GM23338 (cell line): ENCODE measurements around the gene TBC1D17. TPM values are rescaled to one million over a fixed set of nuclear protein-coding genes. Genes with fewer than 3 reads are reported as not detected.

Experiments used
- ZNF331 ChIP-seq: fragments of 250-450 bp; sonication (Bioruptor Pico); IDR thresholded peaks from 2 replicates; pipeline ENCODE4 v1.5.0; 2020; ENCODE audit warnings: low read depth, mild to moderate bottlenecking, moderate library complexity
- polyA plus RNA-seq: library from polyadenylated mRNA; unstranded; fragments of >200 nt; fragmentation: Nextera tagmentation; extraction: Ambion mirVana; gene quantifications from 2 replicates; pipeline ENCODE4 v1.2.1, GENCODE V29; 2016
- total RNA-seq: library from RNA; depleted of rRNA; stranded (reverse); fragments of >200 nt; shearing (Covaris generic); gene quantifications from 2 replicates; pipeline ENCODE4 v1.2.3, GENCODE V29; 2014
- TF ChIP-seq, protein P1 (sequence below): fragments of 250-450 bp; sonication (Bioruptor Pico); IDR thresholded peaks from 2 replicates; pipeline ENCODE4 v1.5.0; 2020; ENCODE audit warnings: mild to moderate bottlenecking, moderate library complexity
- TF ChIP-seq, protein P2 (sequence below): IDR thresholded peaks from one replicate; pipeline ENCODE4 v1.6.1; 2018; ENCODE audit warnings: antibody characterized with exemption; ENCODE audit not compliant: unreplicated experiment

The TBC1D17 gene
- total and polyA plus RNA-seq, 2 experiments from 2014 or later: 19.3 to 43.1 TPM

- TF ChIP-seq, protein P1, sequence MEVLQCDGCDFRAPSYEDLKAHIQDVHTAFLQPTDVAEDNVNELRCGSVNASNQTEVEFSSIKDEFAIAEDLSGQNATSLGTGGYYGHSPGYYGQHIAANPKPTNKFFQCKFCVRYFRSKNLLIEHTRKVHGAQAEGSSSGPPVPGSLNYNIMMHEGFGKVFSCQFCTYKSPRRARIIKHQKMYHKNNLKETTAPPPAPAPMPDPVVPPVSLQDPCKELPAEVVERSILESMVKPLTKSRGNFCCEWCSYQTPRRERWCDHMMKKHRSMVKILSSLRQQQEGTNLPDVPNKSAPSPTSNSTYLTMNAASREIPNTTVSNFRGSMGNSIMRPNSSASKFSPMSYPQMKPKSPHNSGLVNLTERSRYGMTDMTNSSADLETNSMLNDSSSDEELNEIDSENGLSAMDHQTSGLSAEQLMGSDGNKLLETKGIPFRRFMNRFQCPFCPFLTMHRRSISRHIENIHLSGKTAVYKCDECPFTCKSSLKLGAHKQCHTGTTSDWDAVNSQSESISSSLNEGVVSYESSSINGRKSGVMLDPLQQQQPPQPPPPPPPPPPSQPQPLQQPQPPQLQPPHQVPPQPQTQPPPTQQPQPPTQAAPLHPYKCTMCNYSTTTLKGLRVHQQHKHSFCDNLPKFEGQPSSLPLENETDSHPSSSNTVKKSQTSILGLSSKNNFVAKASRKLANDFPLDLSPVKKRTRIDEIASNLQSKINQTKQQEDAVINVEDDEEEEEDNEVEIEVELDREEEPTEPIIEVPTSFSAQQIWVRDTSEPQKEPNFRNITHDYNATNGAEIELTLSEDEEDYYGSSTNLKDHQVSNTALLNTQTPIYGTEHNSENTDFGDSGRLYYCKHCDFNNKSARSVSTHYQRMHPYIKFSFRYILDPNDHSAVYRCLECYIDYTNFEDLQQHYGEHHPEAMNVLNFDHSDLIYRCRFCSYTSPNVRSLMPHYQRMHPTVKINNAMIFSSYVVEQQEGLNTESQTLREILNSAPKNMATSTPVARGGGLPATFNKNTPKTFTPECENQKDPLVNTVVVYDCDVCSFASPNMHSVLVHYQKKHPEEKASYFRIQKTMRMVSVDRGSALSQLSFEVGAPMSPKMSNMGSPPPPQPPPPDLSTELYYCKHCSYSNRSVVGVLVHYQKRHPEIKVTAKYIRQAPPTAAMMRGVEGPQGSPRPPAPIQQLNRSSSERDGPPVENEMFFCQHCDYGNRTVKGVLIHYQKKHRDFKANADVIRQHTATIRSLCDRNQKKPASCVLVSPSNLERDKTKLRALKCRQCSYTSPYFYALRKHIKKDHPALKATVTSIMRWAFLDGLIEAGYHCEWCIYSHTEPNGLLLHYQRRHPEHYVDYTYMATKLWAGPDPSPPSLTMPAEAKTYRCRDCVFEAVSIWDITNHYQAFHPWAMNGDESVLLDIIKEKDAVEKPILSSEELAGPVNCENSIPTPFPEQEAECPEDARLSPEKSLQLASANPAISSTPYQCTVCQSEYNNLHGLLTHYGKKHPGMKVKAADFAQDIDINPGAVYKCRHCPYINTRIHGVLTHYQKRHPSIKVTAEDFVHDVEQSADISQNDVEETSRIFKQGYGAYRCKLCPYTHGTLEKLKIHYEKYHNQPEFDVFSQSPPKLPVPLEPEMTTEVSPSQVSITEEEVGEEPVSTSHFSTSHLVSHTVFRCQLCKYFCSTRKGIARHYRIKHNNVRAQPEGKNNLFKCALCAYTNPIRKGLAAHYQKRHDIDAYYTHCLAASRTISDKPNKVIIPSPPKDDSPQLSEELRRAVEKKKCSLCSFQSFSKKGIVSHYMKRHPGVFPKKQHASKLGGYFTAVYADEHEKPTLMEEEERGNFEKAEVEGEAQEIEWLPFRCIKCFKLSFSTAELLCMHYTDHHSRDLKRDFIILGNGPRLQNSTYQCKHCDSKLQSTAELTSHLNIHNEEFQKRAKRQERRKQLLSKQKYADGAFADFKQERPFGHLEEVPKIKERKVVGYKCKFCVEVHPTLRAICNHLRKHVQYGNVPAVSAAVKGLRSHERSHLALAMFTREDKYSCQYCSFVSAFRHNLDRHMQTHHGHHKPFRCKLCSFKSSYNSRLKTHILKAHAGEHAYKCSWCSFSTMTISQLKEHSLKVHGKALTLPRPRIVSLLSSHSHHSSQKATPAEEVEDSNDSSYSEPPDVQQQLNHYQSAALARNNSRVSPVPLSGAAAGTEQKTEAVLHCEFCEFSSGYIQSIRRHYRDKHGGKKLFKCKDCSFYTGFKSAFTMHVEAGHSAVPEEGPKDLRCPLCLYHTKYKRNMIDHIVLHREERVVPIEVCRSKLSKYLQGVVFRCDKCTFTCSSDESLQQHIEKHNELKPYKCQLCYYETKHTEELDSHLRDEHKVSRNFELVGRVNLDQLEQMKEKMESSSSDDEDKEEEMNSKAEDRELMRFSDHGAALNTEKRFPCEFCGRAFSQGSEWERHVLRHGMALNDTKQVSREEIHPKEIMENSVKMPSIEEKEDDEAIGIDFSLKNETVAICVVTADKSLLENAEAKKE (CRISPR knock-in tag): no peak
- TF ChIP-seq ZNF331 (CRISPR knock-in tag): no peak
- TF ChIP-seq, protein P2, sequence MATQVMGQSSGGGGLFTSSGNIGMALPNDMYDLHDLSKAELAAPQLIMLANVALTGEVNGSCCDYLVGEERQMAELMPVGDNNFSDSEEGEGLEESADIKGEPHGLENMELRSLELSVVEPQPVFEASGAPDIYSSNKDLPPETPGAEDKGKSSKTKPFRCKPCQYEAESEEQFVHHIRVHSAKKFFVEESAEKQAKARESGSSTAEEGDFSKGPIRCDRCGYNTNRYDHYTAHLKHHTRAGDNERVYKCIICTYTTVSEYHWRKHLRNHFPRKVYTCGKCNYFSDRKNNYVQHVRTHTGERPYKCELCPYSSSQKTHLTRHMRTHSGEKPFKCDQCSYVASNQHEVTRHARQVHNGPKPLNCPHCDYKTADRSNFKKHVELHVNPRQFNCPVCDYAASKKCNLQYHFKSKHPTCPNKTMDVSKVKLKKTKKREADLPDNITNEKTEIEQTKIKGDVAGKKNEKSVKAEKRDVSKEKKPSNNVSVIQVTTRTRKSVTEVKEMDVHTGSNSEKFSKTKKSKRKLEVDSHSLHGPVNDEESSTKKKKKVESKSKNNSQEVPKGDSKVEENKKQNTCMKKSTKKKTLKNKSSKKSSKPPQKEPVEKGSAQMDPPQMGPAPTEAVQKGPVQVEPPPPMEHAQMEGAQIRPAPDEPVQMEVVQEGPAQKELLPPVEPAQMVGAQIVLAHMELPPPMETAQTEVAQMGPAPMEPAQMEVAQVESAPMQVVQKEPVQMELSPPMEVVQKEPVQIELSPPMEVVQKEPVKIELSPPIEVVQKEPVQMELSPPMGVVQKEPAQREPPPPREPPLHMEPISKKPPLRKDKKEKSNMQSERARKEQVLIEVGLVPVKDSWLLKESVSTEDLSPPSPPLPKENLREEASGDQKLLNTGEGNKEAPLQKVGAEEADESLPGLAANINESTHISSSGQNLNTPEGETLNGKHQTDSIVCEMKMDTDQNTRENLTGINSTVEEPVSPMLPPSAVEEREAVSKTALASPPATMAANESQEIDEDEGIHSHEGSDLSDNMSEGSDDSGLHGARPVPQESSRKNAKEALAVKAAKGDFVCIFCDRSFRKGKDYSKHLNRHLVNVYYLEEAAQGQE: no peak
Measured at GRCh38 chr19:49894011-49894664, 16.6 kb downstream of the TBC1D17 start (continued).
